Measurements from ENCODE around the gene TMEM239. TPM values are rescaled to one million over a fixed set of nuclear protein-coding genes. Genes with fewer than 3 reads are reported as not detected.

TMEM239 gene
- polyA plus RNA-seq, 1 of the 3 experiments (the other 2 are of a cell fraction), result 0.02 TPM

DNA sequence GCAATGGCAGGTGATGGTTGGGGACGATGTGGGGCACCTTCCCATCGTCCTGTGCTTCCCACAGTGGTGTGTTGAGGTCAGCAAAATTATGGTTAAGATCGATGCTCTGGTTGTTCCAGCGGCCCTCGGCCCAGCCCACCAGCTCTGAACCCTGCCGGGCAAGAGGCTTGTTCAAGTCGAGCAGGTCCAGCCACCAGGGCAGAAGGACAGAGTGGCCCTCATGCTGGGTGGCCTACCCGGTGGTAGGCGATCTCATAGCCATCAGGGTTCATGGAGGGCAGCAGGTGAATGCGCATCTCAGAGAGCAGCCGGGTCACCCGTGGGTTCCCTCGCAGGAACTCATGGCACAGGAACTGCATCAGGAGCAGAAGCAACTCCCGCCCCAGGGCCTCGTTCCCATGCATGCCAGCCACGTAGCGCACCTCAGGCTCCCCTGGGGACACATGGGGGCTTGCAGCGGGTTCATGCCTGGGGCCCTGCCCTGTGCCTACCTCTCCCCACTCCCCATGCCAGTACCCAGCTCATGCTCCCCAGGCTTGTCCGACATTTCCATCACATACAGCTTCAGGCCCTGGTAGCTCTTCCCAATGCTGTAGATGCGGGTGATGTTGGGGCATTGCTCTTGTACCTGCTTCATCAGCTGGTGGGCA is 20.0 kb upstream of the TMEM239 start (continued):
- TF ChIP-seq SIN3A (IDR thresholded peaks at IDR 0.05; ENCODE audit: borderline replicate concordance, low read depth, low read length), result no peak
- no peak for TF ChIP-seq RFX5 (IDR thresholded peaks at IDR 0.05; ENCODE audit: low read length)
- no peak for TF ChIP-seq JUND (IDR thresholded peaks at IDR 0.05)
- TF ChIP-seq CTCF (IDR thresholded peaks at IDR 0.05), result no peak
- no peak for TF ChIP-seq MEF2A (IDR thresholded peaks at IDR 0.05; ENCODE audit: borderline replicate concordance, low read depth)

DNA sequence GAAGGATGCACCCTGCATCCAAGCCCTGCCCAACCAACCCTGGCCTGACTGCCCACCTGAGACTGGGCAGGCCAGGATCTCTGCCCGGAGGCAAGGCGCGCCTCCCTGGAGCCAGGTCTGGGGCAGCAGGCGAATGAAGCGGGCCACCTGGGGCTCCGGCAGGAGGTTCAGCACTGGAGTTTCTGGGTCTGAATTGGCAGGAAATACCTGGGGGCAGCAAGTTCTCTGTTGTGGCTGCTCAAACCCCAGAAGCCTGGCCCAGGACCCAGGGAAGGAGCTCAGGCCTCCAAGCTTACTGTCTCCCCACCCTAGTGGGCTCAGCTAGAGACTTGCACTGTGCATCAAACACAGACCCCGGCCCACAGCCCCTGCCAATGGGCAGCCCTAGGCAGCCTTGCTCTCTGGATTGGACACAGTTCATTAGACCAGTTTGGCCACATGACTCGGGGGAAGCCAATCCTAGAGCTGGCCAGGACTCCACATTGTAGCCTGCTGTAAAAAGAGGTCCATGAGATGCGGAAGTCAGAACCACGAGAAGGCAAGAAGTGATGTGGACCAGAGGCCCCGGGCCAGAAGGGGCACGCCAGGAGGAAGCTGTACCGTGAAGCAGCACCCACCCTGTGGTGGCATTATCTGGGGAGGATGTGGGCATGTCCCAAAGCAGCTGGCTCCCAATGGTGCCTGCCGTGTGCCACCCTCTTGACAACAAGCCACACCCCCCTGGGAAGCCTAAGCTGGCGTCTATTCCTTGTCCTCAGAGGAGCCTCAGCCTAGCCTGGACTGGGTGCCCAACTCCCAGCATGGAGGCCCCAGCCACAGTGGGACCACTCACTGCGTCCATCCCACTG is 18.8 kb upstream of the TMEM239 start:
- no peak for TF ChIP-seq CTCF (IDR thresholded peaks at IDR 0.05)
- no peak for TF ChIP-seq ZBTB33 (IDR thresholded peaks at IDR 0.05; ENCODE audit: borderline replicate concordance, low read depth)
- no peak for TF ChIP-seq ELF1 (IDR thresholded peaks at IDR 0.05)
- TF ChIP-seq POLR2AphosphoS5 (IDR thresholded peaks at IDR 0.05; ENCODE audit: low read depth, low read length), result no peak
- TF ChIP-seq GABPA (IDR thresholded peaks at IDR 0.05; ENCODE audit: low read depth), result no peak
- no peak for TF ChIP-seq FOXJ3 (CRISPR knock-in tag; IDR thresholded peaks at IDR 0.05)
- Histone ChIP-seq H3K4me2 (no peak overlapping the region), H3K4me1 (ENCODE audit: control insufficient read depth in 1 of 2, insufficient read depth in 2 of 2, low read depth in 1 of 2, low read length in 1 of 2) (peaks cover 0 to 14% of the 10 kb centered on the region in 2 experiments; a peak in 1 of 4 replicates), H4K20me1 (ENCODE audit: insufficient read depth) (no peaks in the 10 kb centered on the region), H3K9ac (no peak overlapping the region), H3K79me2 (ENCODE audit: insufficient read depth) (no peaks in the 10 kb centered on the region), H3F3A (replicated peaks; ENCODE audit: insufficient read depth) (no peaks in the 10 kb centered on the region), H3K36me3 (replicated peaks in 1 of 2; ENCODE audit: control insufficient read depth in 1 of 2, insufficient read depth in 2 of 2, low read length in 1 of 2) (peaks cover 0 to 19% of the 10 kb centered on the region in 2 experiments), H2AFZ (ENCODE audit: low read depth) (no peak overlapping the region), H3K9me2 (no peaks in the 10 kb centered on the region), H3K27ac (ENCODE audit: low read depth in 2 of 2, low read length in 1 of 2) (no peak overlapping the region), H3K4me3 (ENCODE audit: low read depth in 2 of 2, low read length in 1 of 2) (no peak overlapping the region), H3K27me3 (ENCODE audit: insufficient read depth) (no peaks in the 10 kb centered on the region), H3K9me3 (no peaks in the 10 kb centered on the region)
- DNase-seq, result no peak
- WGBS (ENCODE audit: low lambda C conversion rate), result 77% methylated on average over 5 of the region's 16 CpGs
- CTCF ChIA-PET, result interaction anchor here (1.7 kb wide), 1 partner anchor 203 kb away, joined by 6 read pairs; no protein-coding TSS in a partner anchor
- POLR2A ChIA-PET, result no interaction called here
